Liver (tissue), 9 donors: Measurements from ENCODE around the gene TMPRSS6. TPM values are rescaled to one million over a fixed set of nuclear protein-coding genes. Genes with fewer than 3 reads are reported as not detected.

Experiments used
- DNase-seq: peaks from one replicate; pipeline ENCODE4 v3.0.0-alpha.2; 2017; ENCODE audit warnings: low spot score
- H3K27ac ChIP-seq, 2 donors: one replicate each; pipeline ENCODE4 v1.7.0; 2013; ENCODE audit warnings: inconsistent platforms in 2 of 2, low read length in 2 of 2, control low read depth in 1 of 2, low read depth in 1 of 2, mild to moderate bottlenecking in 1 of 2
- H3K27me3 ChIP-seq, 4 donors: one replicate each; pipeline versions ENCODE4 v1.6.1 to v1.7.0; 2013; ENCODE audit warnings: low read length in 3 of 4, inconsistent platforms in 1 of 4, mild to moderate bottlenecking in 1 of 4, moderate library complexity in 1 of 4; ENCODE audit not compliant: control insufficient read depth in 4 of 4, insufficient read depth in 4 of 4
- H3K36me3 ChIP-seq, 4 donors: one replicate each; pipeline versions ENCODE4 v1.6.1 to v1.7.0; 2013; ENCODE audit warnings: low read length in 3 of 4, mild to moderate bottlenecking in 3 of 4, low read depth in 1 of 4, moderate library complexity in 1 of 4; ENCODE audit not compliant: control insufficient read depth in 4 of 4, insufficient read depth in 3 of 4
- H3K4me1 ChIP-seq, 4 donors: one replicate each; pipeline versions ENCODE4 v1.6.1 to v1.7.0; 2013; ENCODE audit warnings: low read length in 3 of 4, mild to moderate bottlenecking in 3 of 4, moderate library complexity in 1 of 4; ENCODE audit not compliant: control insufficient read depth in 4 of 4, insufficient read depth in 4 of 4
- H3K4me3 ChIP-seq, 3 donors: one replicate each; pipeline versions ENCODE4 v1.6.1 to v1.7.0; 2013; ENCODE audit warnings: low read length in 3 of 3, control low read depth in 1 of 3, low read depth in 1 of 3, mild to moderate bottlenecking in 1 of 3
- H3K9ac ChIP-seq, 2 donors: one replicate each; pipeline ENCODE4 v1.7.0; 2013; ENCODE audit warnings: low read length in 2 of 2, mild to moderate bottlenecking in 2 of 2, moderate library complexity in 2 of 2, control low read depth in 1 of 2, low read depth in 1 of 2
- H3K9me3 ChIP-seq, 4 donors: one replicate each; pipeline versions ENCODE4 v1.6.1 to v1.7.0; 2013; ENCODE audit warnings: low read length in 3 of 4; ENCODE audit not compliant: control insufficient read depth in 4 of 4
- ATF3 ChIP-seq: IDR thresholded peaks from 2 replicates; pipeline ENCODE4 v1.6.1; 2016; ENCODE audit warnings: antibody characterized with exemption
- CTCF ChIP-seq: fragments of 150-350 bp; IDR thresholded peaks from 2 replicates; pipeline ENCODE4 v1.5.1; 2017; ENCODE audit warnings: improper control_type of control experiment, low read depth, low read length; ENCODE audit not compliant: missing input control
- EGR1 ChIP-seq, 2 donors: IDR thresholded peaks; 2 replicates each; pipeline ENCODE4 v1.6.1; 2016 to 2018; ENCODE audit warnings: antibody characterized with exemption in 2 of 2, low read depth in 2 of 2
- FOXA1 ChIP-seq: IDR thresholded peaks from 2 replicates; pipeline ENCODE4 v1.6.1; 2016; ENCODE audit warnings: antibody characterized with exemption
- FOXA2 ChIP-seq: IDR thresholded peaks from 2 replicates; pipeline ENCODE4 v1.6.1; 2016; ENCODE audit warnings: antibody characterized with exemption
- GABPA ChIP-seq, 2 donors: IDR thresholded peaks in 1 of 2; conservative IDR thresholded peaks in 1 of 2; 2 replicates each; pipeline ENCODE4 v1.6.1; 2016; ENCODE audit warnings: antibody characterized with exemption in 2 of 2, mild to moderate bottlenecking in 1 of 2, moderate library complexity in 1 of 2
- HNF4A ChIP-seq, 2 donors: conservative IDR thresholded peaks; 2 replicates each; pipeline ENCODE4 v1.6.1; 2016; ENCODE audit warnings: antibody characterized with exemption in 2 of 2, mild to moderate bottlenecking in 2 of 2
- HNF4G ChIP-seq: IDR thresholded peaks from 2 replicates; pipeline ENCODE4 v1.6.1; 2016; ENCODE audit warnings: antibody characterized with exemption
- JUND ChIP-seq, 2 donors: IDR thresholded peaks; 2 replicates each; pipeline ENCODE4 v1.6.1; 2016; ENCODE audit warnings: antibody characterized with exemption in 2 of 2
- MAX ChIP-seq: IDR thresholded peaks from 2 replicates; pipeline ENCODE4 v1.6.1; 2016; ENCODE audit warnings: antibody characterized with exemption
- NR2F2 ChIP-seq: IDR thresholded peaks from 2 replicates; pipeline ENCODE4 v1.6.1; 2016; ENCODE audit warnings: antibody characterized with exemption
- RAD21 ChIP-seq, 2 donors: IDR thresholded peaks; 2 replicates each; pipeline ENCODE4 v1.6.1; 2016; ENCODE audit warnings: antibody characterized with exemption in 2 of 2, mild to moderate bottlenecking in 2 of 2
- REST ChIP-seq: IDR thresholded peaks from 2 replicates; pipeline ENCODE4 v1.6.1; 2016; ENCODE audit warnings: antibody characterized with exemption, mild to moderate bottlenecking
- RXRA ChIP-seq, 2 donors: IDR thresholded peaks; 2 replicates each; pipeline ENCODE4 v1.6.1; 2017 to 2018; ENCODE audit warnings: antibody characterized with exemption in 2 of 2, mild to moderate bottlenecking in 1 of 2
- SP1 ChIP-seq: IDR thresholded peaks from 2 replicates; pipeline ENCODE4 v1.6.1; 2018; ENCODE audit warnings: antibody characterized with exemption, mild to moderate bottlenecking
- YY1 ChIP-seq: IDR thresholded peaks from 2 replicates; pipeline ENCODE4 v1.6.1; 2016; ENCODE audit warnings: antibody characterized with exemption, mild to moderate bottlenecking
- ZBTB33 ChIP-seq: IDR thresholded peaks from 2 replicates; pipeline ENCODE4 v1.6.1; 2016; ENCODE audit warnings: antibody characterized with exemption
- WGBS: extraction: QIAGEN DNeasy Blood & Tissue Kit; methylation state at CpG from one replicate; pipeline ENCODE4 v1.1.7; 2013; 5-methylcytosine and 5-hydroxymethylcytosine counted together
- polyA plus RNA-seq, 2 donors: library from polyadenylated mRNA; stranded (reverse) in 1 of 2; unstranded in 1 of 2; fragments of 200-250 nt in 1 of 2; fragments of >200 nt in 1 of 2; fragmentation: Nextera tagmentation in 1 of 2; extraction: Ambion mirVana in 1 of 2; gene quantifications; one replicate each; pipeline versions ENCODE4 v1.2.1 to v1.2.3, GENCODE V29; 2013 to 2015
- total RNA-seq, 2 donors: library from RNA; depleted of rRNA; stranded (reverse); fragments of >200 nt; gene quantifications; one replicate each; pipeline ENCODE4 v1.2.3, GENCODE V29; 2014
- donor health status: healthy.
- donor health status: healthy.
- donor health status: healthy.
- donor health status: healthy.
- donor health status: healthy.

The TMPRSS6 gene
- total and polyA plus RNA-seq, 4 donors, result 12.6 to 47.1 (median 39.9) TPM

DNA sequence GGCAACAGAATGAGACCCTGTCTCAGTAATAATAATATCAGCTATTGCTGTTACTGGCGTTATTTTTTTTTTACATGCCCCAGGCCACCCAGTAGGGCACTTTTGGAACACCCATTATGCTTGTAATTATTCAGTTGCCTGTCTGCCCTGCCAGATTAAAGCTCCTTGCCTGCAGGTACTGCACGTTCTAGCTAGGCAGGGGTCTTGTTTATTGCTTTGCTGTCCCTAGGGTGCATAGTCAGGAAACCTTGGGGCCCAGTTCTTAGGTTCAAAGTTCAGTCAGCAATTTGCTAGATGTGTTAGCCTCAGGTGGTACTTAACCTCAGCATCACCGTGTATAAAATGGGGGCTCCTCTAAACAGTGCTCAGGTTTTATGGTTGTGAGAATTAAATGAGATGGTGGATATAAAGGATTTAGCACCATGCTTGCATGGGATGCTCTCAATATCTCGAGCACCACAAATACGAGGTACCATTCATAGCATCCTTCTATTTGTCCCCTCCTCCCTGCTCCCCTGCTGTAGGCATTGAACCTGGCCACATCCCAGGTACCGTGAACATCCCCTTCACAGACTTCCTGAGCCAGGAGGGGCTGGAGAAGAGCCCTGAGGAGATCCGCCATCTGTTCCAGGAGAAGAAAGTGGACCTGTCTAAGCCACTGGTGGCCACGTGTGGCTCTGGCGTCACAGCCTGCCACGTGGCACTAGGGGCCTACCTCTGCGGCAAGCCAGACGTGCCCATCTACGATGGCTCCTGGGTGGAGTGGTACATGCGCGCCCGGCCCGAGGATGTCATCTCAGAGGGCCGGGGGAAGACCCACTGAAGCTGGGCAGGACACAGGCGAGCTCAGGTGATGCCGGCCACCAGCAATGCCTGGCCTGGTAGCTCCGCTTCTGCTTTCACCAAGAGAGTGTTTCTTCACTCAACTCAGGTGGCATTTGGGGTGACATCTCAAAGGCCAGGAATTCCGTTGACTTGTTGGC is 80.5 kb downstream of the TMPRSS6 start:
- Histone ChIP-seq H3K9me3 (no peaks in the 10 kb centered on the region), H3K4me1 (peaks cover 7 to 92% (median 74%) of the 10 kb centered on the region in 4 donors), H3K4me3 (no peak overlapping the region), H3K27me3 (no peaks in the 10 kb centered on the region), H3K9ac (no peak overlapping the region), H3K27ac (peak overlapping the region; percentile 4 to 48), H3K36me3 (peaks cover 5 to 23% (median 14%) of the 10 kb centered on the region in 4 donors)
- TF ChIP-seq CTCF, result no peak
- TF ChIP-seq HNF4G, result no peak
- no peak for TF ChIP-seq EGR1 (IDR thresholded peaks at IDR 0.05; ENCODE audit: low read depth in 2 of 2)
- TF ChIP-seq RAD21 (IDR thresholded peaks at IDR 0.05), result no peak
- no peak for TF ChIP-seq REST
- no peak for TF ChIP-seq MAX
- no peak for TF ChIP-seq FOXA1
- TF ChIP-seq RXRA (IDR thresholded peaks at IDR 0.05), result no peak
- TF ChIP-seq ATF3, result no peak
- no peak for TF ChIP-seq HNF4A (conservative IDR thresholded peaks at IDR 0.05)
- TF ChIP-seq GABPA (IDR thresholded peaks at IDR 0.05 in 1 of 2, conservative IDR thresholded peaks at IDR 0.05 in 1 of 2), result no peak
- no peak for TF ChIP-seq YY1
- no peak for TF ChIP-seq NR2F2
- TF ChIP-seq SP1, result no peak
- TF ChIP-seq ZBTB33, result no peak
- TF ChIP-seq FOXA2, result no peak
- TF ChIP-seq JUND (IDR thresholded peaks at IDR 0.05), result no peak
- 85% methylated on average over 22 of the region's 22 CpGs for WGBS
- no peak for DNase-seq
